Peyer's patch (tissue), 4 donors: ENCODE results near the gene CLASRP. TPM values are rescaled to one million over a fixed set of nuclear protein-coding genes. Genes with fewer than 3 reads are reported as not detected.

Experiments used
- DNase-seq, 3 donors: peaks; one replicate each; pipeline ENCODE4 v3.0.0-alpha.2; 2017 to 2019
- H3K27ac ChIP-seq, 4 donors: fragments of 200-600 bp; sonication (generic); one replicate each; pipeline ENCODE4 v1.5.1; 2016 to 2019
- H3K27me3 ChIP-seq, 2 donors: fragments of 200-600 bp; sonication (generic); one replicate each; pipeline ENCODE4 v1.5.1; 2019
- H3K36me3 ChIP-seq, 3 donors: fragments of 200-600 bp; sonication (generic); one replicate each; pipeline ENCODE4 v1.5.1; 2016 to 2019
- H3K4me1 ChIP-seq, 4 donors: fragments of 200-600 bp; sonication (generic); one replicate each; pipeline ENCODE4 v1.5.1; 2016 to 2019
- H3K4me3 ChIP-seq, 4 donors: fragments of 200-600 bp; sonication (generic); 1 replicate in 3 of 4; 2 replicates in 1 of 4; pipeline ENCODE4 v1.5.1; 2016 to 2019; ENCODE audit warnings: mild to moderate bottlenecking in 1 of 4
- H3K9me3 ChIP-seq, 4 donors: fragments of 200-600 bp; sonication (generic); one replicate each; pipeline ENCODE4 v1.5.1; 2016 to 2019; ENCODE audit warnings: mild to moderate bottlenecking in 1 of 4
- CTCF ChIP-seq, 6 experiments: fragments of 450-650 bp in 4 of 6; fragments of 200-600 bp in 2 of 6; sonication (generic) in 1 of 6; IDR thresholded peaks; one replicate each; pipeline ENCODE4 v1.5.1; 2017 to 2019; ENCODE audit warnings: antibody characterized with exemption in 6 of 6, mild to moderate bottlenecking in 3 of 6, moderate library complexity in 1 of 6
- POLR2A ChIP-seq, 2 donors: fragments of 450-650 bp; IDR thresholded peaks; one replicate each; pipeline ENCODE4 v1.5.1; 2017; ENCODE audit warnings: antibody characterized with exemption in 2 of 2, mild to moderate bottlenecking in 2 of 2, moderate library complexity in 2 of 2
- total RNA-seq, 4 donors: library from RNA; depleted of rRNA; stranded (reverse); fragments of >200 nt; gene quantifications; one replicate each; pipeline ENCODE4 v1.1.0, GENCODE V29; 2016

The CLASRP gene
- total RNA-seq, 4 donors from 2014 or later, result 94.2 to 310 (median 147) TPM

GRCh38 chr19:45100846-45101252 lies 62.0 kb downstream of the CLASRP start:
- Histone ChIP-seq H3K9me3 (no peaks in the 10 kb centered on the region), H3K36me3 (no peaks in the 10 kb centered on the region), H3K4me3 (peak overlapping the region in 1 of 4 donors; percentile 14), H3K27me3 (no peaks in the 10 kb centered on the region), H3K4me1 (peaks cover 12 to 99% (median 21%) of the 10 kb centered on the region in 4 donors), H3K27ac (peak overlapping the region in 3 of 4 donors; percentile 51 to 88 (median 87))
- TF ChIP-seq POLR2A (IDR thresholded peaks at IDR 0.05), result peak in 1 of 2 donors; percentile 20
- no peak for TF ChIP-seq CTCF (IDR thresholded peaks at IDR 0.05)
- DNase-seq, result peak in 2 of 3 donors; percentile 78 to 80

DNA sequence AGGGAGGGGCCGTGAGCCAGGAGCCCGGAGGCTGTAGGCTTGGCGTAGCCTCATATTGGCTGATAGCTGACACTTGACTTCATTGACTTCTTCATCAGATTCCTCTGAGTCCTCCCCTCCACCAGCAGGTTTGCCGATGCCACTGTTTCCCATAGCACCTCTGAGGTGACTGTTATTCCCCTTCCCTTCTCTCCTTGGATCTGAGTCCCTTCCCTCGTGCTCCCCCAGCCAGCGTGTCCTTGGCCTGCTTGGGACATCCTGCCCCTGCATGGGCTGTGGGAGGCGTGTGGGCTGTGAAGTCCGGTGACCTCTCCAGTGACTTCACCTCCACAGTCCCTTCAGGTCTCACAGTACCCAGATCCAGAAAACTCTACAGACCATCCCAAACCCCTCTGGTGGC lies 63.0 kb downstream of the CLASRP start:
- no peaks in the 10 kb centered on the region for H3K36me3 ChIP-seq
- TF ChIP-seq CTCF (IDR thresholded peaks at IDR 0.05), result no peak
- TF ChIP-seq POLR2A (IDR thresholded peaks at IDR 0.05), result no peak
- no peak for DNase-seq
- H3K4me1 ChIP-seq, result peaks cover 12 to 90% (median 21%) of the 10 kb centered on the region in 4 donors
- no peak overlapping the region for H3K4me3 ChIP-seq
- H3K9me3 ChIP-seq, result no peaks in the 10 kb centered on the region
- H3K27me3 ChIP-seq, result no peaks in the 10 kb centered on the region
- H3K27ac ChIP-seq, result peak overlapping the region in 3 of 4 donors; percentile 51 to 88 (median 87)

DNA sequence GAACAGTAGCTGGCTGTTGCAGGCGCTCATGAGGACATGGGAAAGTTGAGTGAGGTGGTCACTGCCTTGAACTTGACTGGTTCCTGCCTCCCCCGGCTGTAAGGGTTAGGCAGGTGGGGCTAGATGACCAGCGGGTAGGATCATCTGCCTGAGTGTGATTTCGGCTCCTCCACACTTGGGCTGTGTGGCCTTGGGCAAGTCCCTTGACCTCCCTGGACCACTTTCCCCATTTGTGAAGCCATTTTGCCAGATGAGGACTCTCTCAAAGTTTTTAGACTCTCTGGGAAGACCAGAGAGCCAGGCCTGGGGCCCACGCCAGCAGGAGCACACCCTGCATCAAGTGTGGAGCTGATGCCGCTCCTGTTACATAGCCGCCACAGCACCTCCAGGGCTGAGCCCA lies 63.6 kb downstream of the CLASRP start:
- Histone ChIP-seq H3K27me3 (no peaks in the 10 kb centered on the region), H3K4me1 (peaks cover 12 to 83% (median 21%) of the 10 kb centered on the region in 4 donors), H3K36me3 (no peaks in the 10 kb centered on the region), H3K4me3 (no peak overlapping the region), H3K27ac (peak overlapping the region in 2 of 4 donors; percentile 73 to 88), H3K9me3 (no peaks in the 10 kb centered on the region)
- DNase-seq, result no peak
- TF ChIP-seq POLR2A (IDR thresholded peaks at IDR 0.05) (no peak), CTCF (IDR thresholded peaks at IDR 0.05) (no peak)

DNA sequence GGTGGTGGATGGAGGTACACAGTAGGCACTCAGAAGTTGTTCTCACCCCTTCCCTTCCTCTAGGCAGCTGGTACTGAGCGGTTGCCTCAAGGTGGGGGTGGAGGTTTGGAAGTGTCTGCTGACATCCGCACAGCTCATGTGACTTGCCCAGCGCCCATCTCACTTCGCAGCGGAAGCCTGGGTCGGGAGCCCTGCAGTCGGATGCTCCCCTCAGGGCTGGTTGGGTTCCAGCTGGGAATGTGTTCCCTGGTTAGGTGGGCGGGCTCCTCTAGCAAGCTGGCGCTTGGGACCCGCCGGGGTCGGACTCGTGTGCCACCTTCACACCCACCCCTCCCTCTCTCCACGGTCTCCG lies 64.3 kb downstream of the CLASRP start:
- no peaks in the 10 kb centered on the region for H3K9me3 ChIP-seq
- TF ChIP-seq CTCF (IDR thresholded peaks at IDR 0.05), result no peak
- TF ChIP-seq POLR2A (IDR thresholded peaks at IDR 0.05), result no peak
- H3K27me3 ChIP-seq, result no peaks in the 10 kb centered on the region
- H3K36me3 ChIP-seq, result no peaks in the 10 kb centered on the region
- peak overlapping the region in 2 of 4 donors; percentile 18 to 31 for H3K4me3 ChIP-seq
- H3K4me1 ChIP-seq, result peaks cover 12 to 77% (median 19%) of the 10 kb centered on the region in 4 donors
- H3K27ac ChIP-seq, result peak overlapping the region; percentile 53 to 88 (median 66)
- DNase-seq, result peak in 2 of 3 donors; percentile 67 to 74

DNA sequence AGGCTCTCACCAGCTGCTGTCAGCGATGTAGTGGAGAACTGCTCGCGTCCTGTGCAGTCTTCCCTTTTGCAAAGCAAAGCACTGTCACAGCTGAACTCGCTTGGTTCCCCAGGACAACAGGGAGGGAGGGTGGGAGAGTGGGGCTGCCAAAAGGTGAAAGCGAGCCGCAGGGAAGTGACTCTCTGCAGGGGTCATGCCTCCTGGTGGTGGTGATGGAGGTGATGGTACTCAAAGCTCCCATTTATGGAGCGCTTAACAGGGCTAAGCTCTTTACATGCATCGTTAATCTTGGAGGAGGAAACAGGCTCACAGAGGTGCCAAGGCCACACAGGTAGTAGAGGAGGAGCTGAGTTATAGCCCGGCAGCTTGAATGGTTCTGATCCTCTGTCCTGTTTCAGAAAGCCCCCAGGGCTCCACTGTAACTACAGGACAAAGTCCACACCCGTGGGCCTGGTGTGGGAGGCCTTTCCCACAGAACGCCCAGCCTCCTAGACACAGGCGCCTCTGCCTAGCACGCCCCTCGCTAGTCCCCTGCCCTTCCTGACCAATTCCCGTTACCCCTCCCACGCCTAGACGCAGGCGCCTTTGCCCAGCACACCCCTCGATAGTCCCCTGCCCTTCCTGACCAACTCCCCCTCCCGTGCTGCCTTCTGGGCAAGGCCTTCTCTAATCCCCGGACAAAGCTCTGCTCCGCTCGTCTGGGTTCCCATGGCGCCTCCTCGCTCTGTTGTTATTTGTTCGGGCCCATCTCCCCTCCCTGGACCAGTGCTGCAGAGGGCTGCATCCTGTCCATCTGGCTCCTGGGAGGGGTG lies 64.9 kb downstream of the CLASRP start:
- Histone ChIP-seq H3K4me3 (peak overlapping the region in 2 of 4 donors; percentile 18 to 31), H3K4me1 (peaks cover 12 to 71% (median 16%) of the 10 kb centered on the region in 4 donors), H3K27ac (peak overlapping the region; percentile 53 to 88 (median 66)), H3K36me3 (no peaks in the 10 kb centered on the region), H3K27me3 (no peaks in the 10 kb centered on the region), H3K9me3 (no peaks in the 10 kb centered on the region)
- TF ChIP-seq CTCF (IDR thresholded peaks at IDR 0.05), result peak in 1 of 6 experiments; percentile 7
- no peak for TF ChIP-seq POLR2A (IDR thresholded peaks at IDR 0.05)
- no peak for DNase-seq
